GM18873 (cell line): Measurements from ENCODE around the gene DLGAP4.

Experiments
- ATAC-seq: cut with Tn5 transposase; IDR thresholded peaks from one replicate; pipeline ENCODE4 v1.9.1; 2021; ENCODE audit warnings: mild to moderate bottlenecking, moderate library complexity, moderate number of reproducible peaks; ENCODE audit not compliant: unreplicated experiment, low FRiP score

Gene DLGAP4

GRCh38 chr20:36306553-36307411, 643 bp downstream of the DLGAP4 start:
- ATAC-seq, result no peak

GRCh38 chr20:36307412-36308325, 1.5 kb downstream of the DLGAP4 start:
- ATAC-seq, result no peak

- ATAC-seq, result no peak
These were observed 2.2 kb downstream of the DLGAP4 start for GRCh38 chr20:36308353-36308752.

DNA sequence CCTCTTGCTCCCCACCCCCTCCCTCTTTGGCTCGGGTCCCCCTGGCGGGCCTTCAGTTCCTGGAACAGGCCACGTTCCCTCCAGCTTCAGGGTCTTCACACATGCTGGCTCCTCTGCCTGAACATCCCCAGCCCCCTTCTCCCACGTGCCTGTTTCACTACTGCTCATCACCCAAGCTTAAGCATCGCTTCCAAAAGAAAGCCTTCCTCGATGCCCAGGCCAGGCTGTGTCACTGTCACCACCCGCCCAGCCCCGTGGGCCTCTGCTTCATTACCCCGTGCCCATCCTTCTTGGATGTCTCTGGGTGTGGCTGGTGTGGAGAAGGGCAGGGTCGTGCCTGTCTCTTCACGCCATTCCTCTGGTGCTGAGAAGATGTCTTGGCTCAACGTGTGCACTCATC, 2.8 kb downstream of the DLGAP4 start:
- ATAC-seq, result no peak

DNA sequence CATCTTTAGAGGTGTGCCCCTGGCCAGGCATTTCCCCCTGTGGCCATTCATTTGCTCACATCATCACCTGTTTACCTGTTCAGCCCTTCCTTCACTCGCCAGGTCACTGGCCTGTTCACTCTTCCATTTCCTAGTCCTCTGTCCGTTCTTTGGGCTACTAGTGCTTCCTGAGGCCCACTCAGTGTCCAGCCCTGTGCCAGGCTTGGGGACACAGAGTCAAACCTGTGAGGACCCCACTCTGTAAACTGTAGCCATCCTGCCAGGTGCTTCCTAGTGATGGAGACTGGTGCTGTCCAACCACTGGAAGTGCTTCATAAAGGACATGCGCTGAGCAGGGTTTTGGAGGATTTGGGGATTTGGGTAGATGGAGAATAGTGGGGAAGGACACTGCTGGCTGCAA, 3.5 kb downstream of the DLGAP4 start:
- no peak for ATAC-seq

GRCh38 chr20:36310215-36310981, 4.3 kb downstream of the DLGAP4 start:
- ATAC-seq, result no peak

DNA sequence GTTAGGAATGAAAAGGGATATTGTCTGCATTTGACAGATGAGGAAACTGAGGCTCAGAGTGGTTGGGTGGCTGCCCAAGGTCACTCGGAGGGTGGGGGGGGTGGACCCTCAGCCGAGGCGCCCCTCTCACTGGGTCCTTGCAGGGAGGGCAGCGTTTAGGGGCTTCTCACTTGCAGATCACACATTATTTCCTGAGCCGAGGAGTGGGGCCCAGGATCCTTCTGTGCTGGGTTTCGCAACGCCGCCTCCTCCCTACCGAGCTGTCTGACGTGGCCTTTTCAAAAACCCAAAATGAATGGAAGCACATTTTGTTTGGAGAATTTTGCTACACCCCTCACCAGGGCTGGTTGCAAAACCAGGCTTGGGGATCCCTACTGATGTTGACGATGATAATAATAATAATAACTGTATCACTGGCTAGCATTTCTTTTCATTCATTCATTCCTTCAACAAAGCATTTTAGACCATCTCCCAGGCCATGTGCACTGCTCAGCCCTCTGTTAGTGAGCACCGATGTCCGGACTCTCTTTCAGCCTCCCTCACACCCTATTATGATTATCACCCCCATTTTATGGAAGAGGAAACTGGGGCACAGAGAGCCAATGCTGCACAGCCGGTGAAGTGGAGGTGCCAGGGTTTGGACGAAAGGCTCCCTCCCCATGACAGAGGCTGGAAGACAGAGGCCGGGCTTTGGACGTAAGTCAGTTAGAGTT, 5.2 kb downstream of the DLGAP4 start:
- no peak for ATAC-seq

DNA sequence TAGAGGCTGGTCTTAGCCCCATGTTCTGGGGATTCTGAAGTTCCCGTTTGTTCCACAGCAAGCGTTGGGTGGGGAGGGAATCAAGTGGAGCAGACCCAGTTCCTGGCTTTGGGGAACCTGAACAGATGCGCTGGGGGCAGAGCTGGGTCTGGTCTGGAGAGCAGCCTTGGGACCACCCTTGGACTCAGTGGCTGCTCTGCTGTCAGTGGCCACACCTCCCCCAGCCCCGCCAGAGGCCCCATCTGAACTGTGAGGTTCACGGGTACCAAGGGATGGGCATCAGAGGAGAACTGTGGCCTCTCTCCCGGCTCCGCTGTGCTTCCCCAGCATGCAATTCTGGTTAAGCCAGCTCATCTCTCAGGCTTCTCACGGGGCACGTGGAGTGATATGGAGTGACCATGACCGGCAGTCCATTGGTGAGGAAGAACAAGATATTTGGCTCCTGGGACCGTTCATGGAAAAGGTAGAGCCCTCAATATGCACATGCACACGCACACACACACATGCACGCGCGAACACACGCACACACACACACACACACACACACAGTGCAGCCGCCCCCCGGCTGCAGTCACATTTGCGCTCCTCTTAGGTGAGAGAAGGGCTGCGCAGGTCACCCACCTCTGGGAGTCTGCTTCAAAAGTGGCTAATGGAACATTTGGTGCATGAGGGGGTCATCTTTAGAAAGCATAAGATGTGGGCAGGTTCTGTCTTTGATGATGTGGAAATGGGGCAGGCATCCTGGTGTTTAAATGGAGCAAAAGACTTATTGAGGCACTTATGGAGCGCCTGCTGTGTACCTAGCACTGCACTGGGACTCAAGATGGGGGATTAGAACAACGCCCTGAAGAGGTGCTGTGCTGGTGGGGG, 6.0 kb downstream of the DLGAP4 start:
- no peak for ATAC-seq

DNA sequence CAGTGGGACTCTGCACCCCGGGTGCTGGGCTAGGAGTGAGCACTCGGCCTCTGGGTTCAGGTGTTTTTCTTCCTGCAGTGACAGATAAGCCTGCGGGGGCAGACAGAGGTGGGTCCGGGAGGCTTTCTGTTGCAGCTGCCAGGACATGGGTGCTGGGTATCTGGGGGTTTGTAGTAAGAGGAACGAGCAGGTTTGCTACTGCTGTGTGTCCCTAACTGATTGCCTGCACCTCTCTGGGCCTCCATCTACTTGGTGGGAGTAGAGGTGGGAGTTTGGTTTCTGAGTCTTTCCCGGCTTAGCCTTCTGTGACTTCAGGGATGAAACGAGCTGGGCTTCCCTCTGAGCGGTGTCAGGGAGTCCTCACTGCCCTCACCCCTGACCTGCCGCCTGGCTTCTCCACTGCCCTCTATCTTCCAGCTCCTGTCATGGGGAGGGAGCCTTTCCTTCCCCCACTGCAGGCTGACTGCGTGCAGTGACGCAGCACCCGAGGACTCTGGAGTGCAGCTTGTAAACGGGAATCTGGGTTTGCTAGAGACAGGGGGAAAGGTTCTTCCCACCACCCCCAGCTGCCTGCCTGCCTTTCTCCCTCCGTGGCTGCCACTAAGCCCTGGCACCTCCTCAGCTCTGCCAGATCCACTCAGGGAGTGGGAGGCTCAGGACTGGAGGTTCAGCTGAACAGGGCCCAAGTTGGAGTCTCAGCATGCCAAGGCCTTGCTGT, 6.7 kb downstream of the DLGAP4 start:
- no peak for ATAC-seq

DNA sequence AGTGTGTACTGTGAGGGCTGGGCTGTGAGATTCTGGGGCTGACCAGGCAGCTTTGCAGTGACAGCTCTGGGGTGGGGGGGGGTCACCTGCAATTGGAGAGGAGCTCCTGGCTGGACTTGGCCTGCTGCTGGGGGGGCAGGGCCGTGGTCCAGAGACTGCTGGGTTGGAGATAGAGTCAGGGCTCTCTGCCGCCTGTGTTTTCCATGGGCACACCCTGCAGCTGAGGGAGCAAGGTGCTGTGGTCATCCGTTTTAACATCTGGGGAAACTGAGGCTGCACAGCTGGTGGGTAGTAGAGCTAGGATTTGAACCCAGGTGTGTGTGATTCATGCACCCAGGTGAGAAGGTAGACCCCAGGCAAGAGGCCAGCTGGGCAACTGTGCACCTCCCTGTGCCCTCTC, 7.3 kb downstream of the DLGAP4 start:
- no peak for ATAC-seq

DNA sequence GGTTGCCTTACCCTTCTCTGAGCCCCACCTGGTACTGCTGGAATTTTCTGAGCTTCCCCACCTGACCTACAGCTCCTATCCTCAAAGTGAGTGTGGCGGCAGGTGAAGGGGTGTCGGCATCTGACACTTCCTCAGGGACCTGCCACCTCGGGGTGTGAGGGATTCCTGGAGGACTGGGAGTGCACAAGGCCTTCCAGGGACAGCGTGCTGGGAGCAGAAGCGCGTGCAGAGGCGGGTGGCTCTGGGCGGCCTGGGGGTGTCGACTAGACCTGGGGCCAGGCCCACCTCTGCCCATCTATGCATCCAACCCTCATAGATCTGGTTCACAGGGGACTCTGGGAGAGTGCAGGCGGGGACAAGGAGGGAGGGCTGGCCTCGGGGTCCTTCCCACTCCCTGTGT, 7.8 kb downstream of the DLGAP4 start:
- no peak for ATAC-seq

- ATAC-seq, result no peak
These were observed 8.8 kb downstream of the DLGAP4 start for GRCh38 chr20:36314734-36315544.

DNA sequence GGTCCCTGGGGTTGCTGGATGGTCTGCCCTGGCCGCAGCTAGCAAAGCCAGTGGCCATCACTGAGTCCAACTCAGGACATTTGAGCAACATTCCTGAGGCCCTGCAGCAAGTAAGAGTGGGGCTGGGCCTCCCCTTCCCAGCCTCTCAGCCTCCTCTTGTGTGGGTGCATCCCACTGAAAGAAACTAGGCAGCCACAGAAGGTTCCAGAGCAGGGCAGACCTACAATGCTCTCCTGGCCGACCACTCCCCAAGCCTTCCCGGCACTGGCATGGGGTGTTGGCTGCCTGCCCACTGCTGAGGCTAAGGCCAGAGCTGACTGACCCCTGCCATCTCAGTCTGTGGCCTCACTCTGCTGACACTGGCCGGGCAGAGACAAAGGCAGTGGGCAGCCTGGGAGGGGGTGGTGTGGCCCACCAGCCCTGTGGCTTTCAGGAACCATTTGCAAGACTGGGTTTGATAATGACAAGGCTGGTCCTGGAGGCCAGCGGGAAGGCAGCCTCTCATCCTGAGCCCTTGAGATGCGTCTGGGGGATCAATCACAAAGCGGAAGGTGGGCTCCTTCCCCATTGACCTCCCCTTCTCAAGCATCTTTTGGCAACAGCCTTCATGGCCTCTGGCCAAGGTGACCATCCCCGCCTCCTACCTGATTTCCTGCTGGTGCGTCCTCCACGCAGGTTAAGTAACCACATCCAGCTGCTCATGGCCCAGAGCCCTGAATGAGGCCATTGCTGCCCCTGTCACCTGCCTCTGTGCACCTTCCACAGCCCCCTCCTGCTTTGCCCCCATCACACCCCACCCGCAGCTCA, 9.6 kb downstream of the DLGAP4 start:
- ATAC-seq, result no peak

GRCh38 chr20:36317675-36318074, 11.5 kb downstream of the DLGAP4 start:
- ATAC-seq, result no peak

GRCh38 chr20:36318166-36318565, 12.0 kb downstream of the DLGAP4 start:
- no peak for ATAC-seq

- ATAC-seq, result no peak
These were observed 13.5 kb downstream of the DLGAP4 start for GRCh38 chr20:36319356-36320260.
